Measurements from ENCODE around the gene CHN2.
A peak's percentile ranks its signal among the peaks of the same experiment; 100 is the strongest.

Gene CHN2

GRCh38 chr7:29401769-29402168, 207.2 kb downstream of the CHN2 start:
- Histone ChIP-seq H3K36me3 (no peaks in the 10 kb centered on the region), H3K27me3 (ENCODE audit: insufficient read depth, low read depth, severe bottlenecking) (no peaks in the 10 kb centered on the region), H3K27ac (no peak overlapping the region), H3K9me3 (ENCODE audit: severe bottlenecking) (no peaks in the 10 kb centered on the region), H3K4me3 (ENCODE audit: low read depth, low read length) (peak overlapping the region; percentile 11; the same call in 1 of the 2 replicates)
- DNase-seq: peak; percentile 88
- TF ChIP-seq, protein P1, sequence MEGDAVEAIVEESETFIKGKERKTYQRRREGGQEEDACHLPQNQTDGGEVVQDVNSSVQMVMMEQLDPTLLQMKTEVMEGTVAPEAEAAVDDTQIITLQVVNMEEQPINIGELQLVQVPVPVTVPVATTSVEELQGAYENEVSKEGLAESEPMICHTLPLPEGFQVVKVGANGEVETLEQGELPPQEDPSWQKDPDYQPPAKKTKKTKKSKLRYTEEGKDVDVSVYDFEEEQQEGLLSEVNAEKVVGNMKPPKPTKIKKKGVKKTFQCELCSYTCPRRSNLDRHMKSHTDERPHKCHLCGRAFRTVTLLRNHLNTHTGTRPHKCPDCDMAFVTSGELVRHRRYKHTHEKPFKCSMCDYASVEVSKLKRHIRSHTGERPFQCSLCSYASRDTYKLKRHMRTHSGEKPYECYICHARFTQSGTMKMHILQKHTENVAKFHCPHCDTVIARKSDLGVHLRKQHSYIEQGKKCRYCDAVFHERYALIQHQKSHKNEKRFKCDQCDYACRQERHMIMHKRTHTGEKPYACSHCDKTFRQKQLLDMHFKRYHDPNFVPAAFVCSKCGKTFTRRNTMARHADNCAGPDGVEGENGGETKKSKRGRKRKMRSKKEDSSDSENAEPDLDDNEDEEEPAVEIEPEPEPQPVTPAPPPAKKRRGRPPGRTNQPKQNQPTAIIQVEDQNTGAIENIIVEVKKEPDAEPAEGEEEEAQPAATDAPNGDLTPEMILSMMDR (IDR thresholded peaks at IDR 0.05; ENCODE audit: low read depth, low read length): 0 out of 2 replicates have a peak, but pooled peaks have one; percentile 9

GRCh38 chr7:29405891-29406290, 211.3 kb downstream of the CHN2 start:
- TF ChIP-seq, protein P1 (IDR thresholded peaks at IDR 0.05; ENCODE audit: low read depth, low read length): no peak
- no peak for DNase-seq

GRCh38 chr7:29406366-29406765, 211.8 kb downstream of the CHN2 start:
- no peaks in the 10 kb centered on the region for H3K9me3 ChIP-seq (ENCODE audit: severe bottlenecking)
- no peak overlapping the region for H3K27ac ChIP-seq
- TF ChIP-seq, protein P1 (IDR thresholded peaks at IDR 0.05; ENCODE audit: low read depth, low read length): no peak
- no peak overlapping the region for H3K4me3 ChIP-seq (ENCODE audit: low read depth, low read length)
- no peaks in the 10 kb centered on the region for H3K27me3 ChIP-seq (ENCODE audit: insufficient read depth, low read depth, severe bottlenecking)
- no peak for DNase-seq
- H3K36me3 ChIP-seq: no peaks in the 10 kb centered on the region

More at GRCh38 chr7:29405891-29406290, 211.3 kb downstream of the CHN2 start:
- H3K27ac ChIP-seq: no peak overlapping the region
- H3K36me3 ChIP-seq: no peaks in the 10 kb centered on the region
- no peaks in the 10 kb centered on the region for H3K9me3 ChIP-seq (ENCODE audit: severe bottlenecking)
- H3K27me3 ChIP-seq (ENCODE audit: insufficient read depth, low read depth, severe bottlenecking): no peaks in the 10 kb centered on the region
- no peak overlapping the region for H3K4me3 ChIP-seq (ENCODE audit: low read depth, low read length)

- no peak overlapping the region for H3K4me3 ChIP-seq (ENCODE audit: low read depth, low read length)
- H3K9me3 ChIP-seq (ENCODE audit: severe bottlenecking): no peaks in the 10 kb centered on the region
- H3K27ac ChIP-seq: no peak overlapping the region
- TF ChIP-seq, protein P1 (IDR thresholded peaks at IDR 0.05; ENCODE audit: low read depth, low read length): peak; percentile 49; the same call in 1 of the 2 replicates
- H3K27me3 ChIP-seq (ENCODE audit: insufficient read depth, low read depth, severe bottlenecking): no peaks in the 10 kb centered on the region
- no peaks in the 10 kb centered on the region for H3K36me3 ChIP-seq
- DNase-seq: peak; percentile 53
Observed at GRCh38 chr7:29408841-29409243, 214.3 kb downstream of the CHN2 start.

- Histone ChIP-seq H3K27ac (no peak overlapping the region), H3K9me3 (ENCODE audit: severe bottlenecking) (no peaks in the 10 kb centered on the region), H3K27me3 (ENCODE audit: insufficient read depth, low read depth, severe bottlenecking) (no peaks in the 10 kb centered on the region), H3K36me3 (no peaks in the 10 kb centered on the region), H3K4me3 (ENCODE audit: low read depth, low read length) (no peak overlapping the region)
- DNase-seq: no peak
- TF ChIP-seq, protein P1 (IDR thresholded peaks at IDR 0.05; ENCODE audit: low read depth, low read length): no peak
Observed at GRCh38 chr7:29410996-29411395, 216.4 kb downstream of the CHN2 start.

DNA sequence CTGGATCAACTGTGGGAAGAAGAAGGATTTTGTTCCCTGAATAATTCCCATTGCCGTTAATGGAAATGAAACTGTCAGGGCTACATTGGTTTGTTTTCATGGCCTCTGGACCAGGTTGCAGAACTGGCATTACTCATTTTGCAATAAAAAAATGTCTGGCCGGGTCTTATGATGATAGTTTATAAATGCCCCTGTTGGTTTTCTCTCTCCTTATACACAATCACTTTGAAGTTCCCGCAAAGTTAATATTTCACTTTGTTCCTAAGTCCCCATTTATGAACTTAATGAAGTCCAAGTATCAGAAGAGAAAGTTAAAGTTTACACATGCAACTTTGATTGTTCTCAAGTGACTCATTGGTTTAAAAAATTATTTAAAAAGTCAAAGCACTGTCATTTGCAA, 218.3 kb downstream of the CHN2 start:
- H3K4me3 ChIP-seq (ENCODE audit: low read depth, low read length): no peak overlapping the region
- no peak overlapping the region for H3K27ac ChIP-seq
- no peaks in the 10 kb centered on the region for H3K27me3 ChIP-seq (ENCODE audit: insufficient read depth, low read depth, severe bottlenecking)
- DNase-seq: no peak
- H3K9me3 ChIP-seq (ENCODE audit: severe bottlenecking): no peaks in the 10 kb centered on the region
- no peaks in the 10 kb centered on the region for H3K36me3 ChIP-seq
- TF ChIP-seq, protein P1 (IDR thresholded peaks at IDR 0.05; ENCODE audit: low read depth, low read length): no peak

All from WERI-Rb-1 (cell line).